GM20431 (cell line): ENCODE data around the gene C6orf120.

Source experiments
- in situ Hi-C: fragments of 300-500 bp; cut with MseI, MboI; formaldehyde crosslinking; loops from one replicate; pipeline ENCODE4 v1.15.0; 2020; ENCODE audit warnings: low sequenced_read_pairs; ENCODE audit not compliant: unreplicated experiment

C6orf120 gene

GRCh38 chr6:169723991-169724493, 22.1 kb downstream of the C6orf120 start:
- in situ Hi-C loops = no loop called here

GRCh38 chr6:169724494-169725124, 22.7 kb downstream of the C6orf120 start, which contains the start of gene PHF10:
Gene PHF10 (minus strand): TSS chr6:169724500. CDS start chr6:169723931, 569 bp downstream.
- in situ Hi-C loops = no loop called here

GRCh38 chr6:169725125-169726048, 23.5 kb downstream of the C6orf120 start:
- in situ Hi-C loops = no loop called here

GRCh38 chr6:169726049-169726400, 24.1 kb downstream of the C6orf120 start:
- in situ Hi-C loops = no loop called here

GRCh38 chr6:169726963-169727362, 25.0 kb downstream of the C6orf120 start:
- in situ Hi-C loops = no loop called here

- in situ Hi-C loops = no loop called here
Observed at GRCh38 chr6:169729961-169730360, 28.0 kb downstream of the C6orf120 start.

GRCh38 chr6:169738204-169738975, 36.5 kb downstream of the C6orf120 start:
- in situ Hi-C loops = no loop called here

GRCh38 chr6:169738976-169739529, 37.1 kb downstream of the C6orf120 start:
- in situ Hi-C loops = no loop called here

GRCh38 chr6:169741344-169741743, 39.4 kb downstream of the C6orf120 start:
- in situ Hi-C loops = no loop called here

- in situ Hi-C loops = no loop called here
Observed at GRCh38 chr6:169745405-169745804, 43.5 kb downstream of the C6orf120 start.

GRCh38 chr6:169746556-169746955, 44.6 kb downstream of the C6orf120 start:
- in situ Hi-C loops = no loop called here

- in situ Hi-C loops = no loop called here
Observed at GRCh38 chr6:169751242-169752073, 49.5 kb downstream of the C6orf120 start, which contains the start of the genes DYNLT2 and ERMARD. Gene DYNLT2 (minus strand): TSS chr6:169751572. CDS start chr6:169751458, 114 bp downstream. Gene ERMARD (plus strand): TSS chr6:169751622. CDS start chr6:169751658, 36 bp downstream.

- in situ Hi-C loops = no loop called here
Observed at GRCh38 chr6:169752074-169752623, 50.2 kb downstream of the C6orf120 start.
